Thyroid gland (tissue), 4 donors: Measurements from ENCODE around the gene INPP5D.

ENCODE experiments used
- POLR2A ChIP-seq, 2 donors: fragments of 450-650 bp; IDR thresholded peaks; one replicate each; pipeline ENCODE4 v1.6.1; 2017; ENCODE audit warnings: antibody characterized with exemption in 2 of 2, mild to moderate bottlenecking in 2 of 2, moderate library complexity in 1 of 2
- TF ChIP-seq, protein P1 (sequence below), 6 experiments: fragments of 200-600 bp in 3 of 6; fragments of 450-650 bp in 3 of 6; sonication (generic) in 3 of 6; IDR thresholded peaks; one replicate each; pipeline ENCODE4 v1.5.1; 2016 to 2019; ENCODE audit warnings: antibody characterized with exemption in 6 of 6, mild to moderate bottlenecking in 2 of 6, inconsistent platforms in 1 of 6, moderate library complexity in 1 of 6

DNA sequence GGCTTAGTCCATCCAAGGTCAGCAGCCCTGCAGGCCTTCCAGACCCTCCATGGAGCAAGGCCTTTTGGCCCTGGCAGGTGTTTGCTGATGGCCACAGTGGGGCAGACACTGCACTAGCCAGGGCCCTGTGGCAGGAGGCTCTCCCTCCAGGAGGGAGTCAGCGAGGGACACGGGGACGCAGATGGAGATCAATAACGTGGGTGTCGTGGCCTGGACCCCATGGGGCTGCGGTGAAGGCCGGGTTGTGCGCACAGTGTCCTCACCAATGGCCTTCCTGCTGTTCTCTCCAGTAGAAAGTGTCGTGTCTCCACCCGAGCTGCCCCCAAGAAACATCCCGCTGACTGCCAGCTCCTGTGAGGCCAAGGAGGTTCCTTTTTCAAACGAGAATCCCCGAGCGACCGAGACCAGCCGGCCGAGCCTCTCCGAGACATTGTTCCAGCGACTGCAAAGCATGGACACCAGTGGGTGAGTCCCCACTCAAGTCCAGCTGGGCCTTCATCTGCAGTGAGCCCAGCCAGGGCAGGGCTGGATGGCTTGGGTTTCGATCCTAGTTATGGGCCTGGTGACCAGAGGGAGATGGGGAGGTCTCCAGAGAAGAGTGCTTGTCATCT lies 65.4 kb downstream of the INPP5D start:
- TF ChIP-seq, protein P1, sequence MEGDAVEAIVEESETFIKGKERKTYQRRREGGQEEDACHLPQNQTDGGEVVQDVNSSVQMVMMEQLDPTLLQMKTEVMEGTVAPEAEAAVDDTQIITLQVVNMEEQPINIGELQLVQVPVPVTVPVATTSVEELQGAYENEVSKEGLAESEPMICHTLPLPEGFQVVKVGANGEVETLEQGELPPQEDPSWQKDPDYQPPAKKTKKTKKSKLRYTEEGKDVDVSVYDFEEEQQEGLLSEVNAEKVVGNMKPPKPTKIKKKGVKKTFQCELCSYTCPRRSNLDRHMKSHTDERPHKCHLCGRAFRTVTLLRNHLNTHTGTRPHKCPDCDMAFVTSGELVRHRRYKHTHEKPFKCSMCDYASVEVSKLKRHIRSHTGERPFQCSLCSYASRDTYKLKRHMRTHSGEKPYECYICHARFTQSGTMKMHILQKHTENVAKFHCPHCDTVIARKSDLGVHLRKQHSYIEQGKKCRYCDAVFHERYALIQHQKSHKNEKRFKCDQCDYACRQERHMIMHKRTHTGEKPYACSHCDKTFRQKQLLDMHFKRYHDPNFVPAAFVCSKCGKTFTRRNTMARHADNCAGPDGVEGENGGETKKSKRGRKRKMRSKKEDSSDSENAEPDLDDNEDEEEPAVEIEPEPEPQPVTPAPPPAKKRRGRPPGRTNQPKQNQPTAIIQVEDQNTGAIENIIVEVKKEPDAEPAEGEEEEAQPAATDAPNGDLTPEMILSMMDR (IDR thresholded peaks at IDR 0.05): no peak
- no peak for TF ChIP-seq POLR2A (IDR thresholded peaks at IDR 0.05)
